ENCODE measurements around the gene MANSC1.
"Not testable (repeated sequence)": the region's sequence is repeated elsewhere in the genome, so short reads cannot be mapped to it uniquely, and the experiment has no call there.

MANSC1 gene

GRCh38 chr12:12353807-12354206 is 3.8 kb upstream of the MANSC1 start:
- Histone ChIP-seq H3K27ac (ENCODE audit: low read depth, low read length) (no peak overlapping the region), H3K9ac (ENCODE audit: low read length) (no peak overlapping the region), H3K9me2 (replicated peaks; ENCODE audit: insufficient read depth, low read length) (no peaks in the 10 kb centered on the region), H3K27me3 (ENCODE audit: low read length) (no peaks in the 10 kb centered on the region), H3K4me3 (ENCODE audit: insufficient read depth, low read length, poor library complexity, severe bottlenecking) (no peak overlapping the region), H3K4me2 (ENCODE audit: low read depth, low read length, poor library complexity, severe bottlenecking) (no peak overlapping the region), H3K79me2 (ENCODE audit: insufficient read depth, low read length) (peaks cover 4% of the 10 kb centered on the region), H3K9me3 (ENCODE audit: insufficient read depth, low read length) (no peaks in the 10 kb centered on the region), H2AFZ (ENCODE audit: low read depth, low read length, severe bottlenecking) (no peak overlapping the region), H3K36me3 (ENCODE audit: low read length) (no peaks in the 10 kb centered on the region), H4K20me1 (ENCODE audit: low read depth, low read length) (no peaks in the 10 kb centered on the region), H3F3A (ENCODE audit: insufficient read depth) (peaks cover 13% of the 10 kb centered on the region)
- TF ChIP-seq, protein P1, sequence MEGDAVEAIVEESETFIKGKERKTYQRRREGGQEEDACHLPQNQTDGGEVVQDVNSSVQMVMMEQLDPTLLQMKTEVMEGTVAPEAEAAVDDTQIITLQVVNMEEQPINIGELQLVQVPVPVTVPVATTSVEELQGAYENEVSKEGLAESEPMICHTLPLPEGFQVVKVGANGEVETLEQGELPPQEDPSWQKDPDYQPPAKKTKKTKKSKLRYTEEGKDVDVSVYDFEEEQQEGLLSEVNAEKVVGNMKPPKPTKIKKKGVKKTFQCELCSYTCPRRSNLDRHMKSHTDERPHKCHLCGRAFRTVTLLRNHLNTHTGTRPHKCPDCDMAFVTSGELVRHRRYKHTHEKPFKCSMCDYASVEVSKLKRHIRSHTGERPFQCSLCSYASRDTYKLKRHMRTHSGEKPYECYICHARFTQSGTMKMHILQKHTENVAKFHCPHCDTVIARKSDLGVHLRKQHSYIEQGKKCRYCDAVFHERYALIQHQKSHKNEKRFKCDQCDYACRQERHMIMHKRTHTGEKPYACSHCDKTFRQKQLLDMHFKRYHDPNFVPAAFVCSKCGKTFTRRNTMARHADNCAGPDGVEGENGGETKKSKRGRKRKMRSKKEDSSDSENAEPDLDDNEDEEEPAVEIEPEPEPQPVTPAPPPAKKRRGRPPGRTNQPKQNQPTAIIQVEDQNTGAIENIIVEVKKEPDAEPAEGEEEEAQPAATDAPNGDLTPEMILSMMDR (IDR thresholded peaks at IDR 0.05; ENCODE audit: insufficient read depth, low read length, poor library complexity, severe bottlenecking): no peak
- TF ChIP-seq EZH2phosphoT487 (conservative IDR thresholded peaks at IDR 0.05; ENCODE audit: low read length): no peak

DNA sequence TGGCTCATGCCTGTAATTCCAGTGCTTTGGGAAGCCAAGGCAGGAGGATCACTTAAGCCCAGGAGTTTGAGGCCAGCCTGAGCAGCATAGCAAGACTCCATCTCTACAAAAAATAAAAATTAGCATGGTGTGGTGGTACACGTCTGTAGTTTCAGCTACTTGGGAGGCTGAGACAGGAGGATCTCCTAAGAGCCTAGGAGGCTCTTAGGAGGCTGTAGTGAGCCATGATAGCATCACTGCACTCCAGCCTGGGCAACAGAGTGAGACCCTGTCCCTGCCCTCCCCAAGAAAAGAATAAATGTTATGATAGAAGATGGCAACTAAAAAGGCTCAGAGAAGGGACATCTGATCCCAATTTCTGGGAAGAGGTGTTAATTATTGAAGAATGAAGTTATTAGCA is 3.2 kb upstream of the MANSC1 start:
- H3K9ac ChIP-seq (ENCODE audit: low read length): no peak overlapping the region
- H3K27ac ChIP-seq (ENCODE audit: low read depth, low read length): no peak overlapping the region
- peaks cover 12% of the 10 kb centered on the region for H3F3A ChIP-seq (ENCODE audit: insufficient read depth)
- H2AFZ ChIP-seq (ENCODE audit: low read depth, low read length, severe bottlenecking): no peak overlapping the region
- H3K9me2 ChIP-seq (replicated peaks; ENCODE audit: insufficient read depth, low read length): no peaks in the 10 kb centered on the region
- H3K27me3 ChIP-seq (ENCODE audit: low read length): no peaks in the 10 kb centered on the region
- no peaks in the 10 kb centered on the region; the same call in 1 of the 2 replicates for H3K79me2 ChIP-seq (ENCODE audit: insufficient read depth, low read length)
- H3K4me3 ChIP-seq (ENCODE audit: insufficient read depth, low read length, poor library complexity, severe bottlenecking): no peak overlapping the region
- no peak for TF ChIP-seq EZH2phosphoT487 (conservative IDR thresholded peaks at IDR 0.05; ENCODE audit: low read length)
- TF ChIP-seq, protein P1 (IDR thresholded peaks at IDR 0.05; ENCODE audit: insufficient read depth, low read length, poor library complexity, severe bottlenecking): no peak
- no peak overlapping the region for H3K4me2 ChIP-seq (ENCODE audit: low read depth, low read length, poor library complexity, severe bottlenecking)
- no peaks in the 10 kb centered on the region for H4K20me1 ChIP-seq (ENCODE audit: low read depth, low read length)
- no peaks in the 10 kb centered on the region for H3K36me3 ChIP-seq (ENCODE audit: low read length)
- no peaks in the 10 kb centered on the region for H3K9me3 ChIP-seq (ENCODE audit: insufficient read depth, low read length)

DNA sequence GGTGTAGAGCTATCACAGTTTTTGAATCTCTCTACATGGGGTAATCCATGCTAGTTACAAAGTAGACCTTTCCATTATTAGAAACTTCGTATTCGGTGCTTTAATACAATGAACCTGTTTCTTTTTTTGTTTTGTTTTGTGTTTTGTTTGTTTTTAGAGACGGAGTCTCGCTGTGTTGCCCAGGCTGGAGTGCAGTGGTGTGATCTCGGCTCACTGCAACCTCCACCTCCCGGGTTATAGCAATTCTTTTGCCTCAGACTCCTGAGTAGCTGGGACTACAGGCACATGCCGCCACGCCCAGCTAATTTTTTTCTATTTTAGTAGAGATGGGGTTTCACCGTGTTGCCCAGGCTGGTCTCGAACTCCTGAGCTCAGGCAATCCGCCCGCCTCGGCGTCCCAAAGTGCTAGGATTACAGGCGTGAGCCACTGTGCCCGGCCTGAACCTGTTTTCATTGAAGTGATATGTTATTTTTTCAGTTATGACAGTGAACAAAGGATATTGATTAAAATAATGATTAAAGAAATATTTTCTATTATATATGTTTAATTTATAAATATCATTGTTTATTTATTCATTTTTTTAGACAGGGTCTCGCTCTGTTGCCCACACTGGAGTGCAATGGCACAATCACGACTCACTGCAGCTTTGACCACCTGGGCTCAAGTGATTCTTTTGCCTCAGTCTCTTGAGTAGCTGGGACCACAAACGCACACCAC is 1.6 kb upstream of the MANSC1 start:
- not testable (repeated sequence) for H3K27me3 ChIP-seq (ENCODE audit: low read length); H2AFZ ChIP-seq (ENCODE audit: low read depth, low read length, severe bottlenecking); H3F3A ChIP-seq (ENCODE audit: insufficient read depth); H3K27ac ChIP-seq (ENCODE audit: low read depth, low read length); H3K79me2 ChIP-seq (ENCODE audit: insufficient read depth, low read length); H3K9me3 ChIP-seq (ENCODE audit: insufficient read depth, low read length); H4K20me1 ChIP-seq (ENCODE audit: low read depth, low read length); H3K36me3 ChIP-seq (ENCODE audit: low read length); H3K9me2 ChIP-seq (replicated peaks; ENCODE audit: insufficient read depth, low read length); H3K9ac ChIP-seq (ENCODE audit: low read length); H3K4me3 ChIP-seq (ENCODE audit: insufficient read depth, low read length, poor library complexity, severe bottlenecking); H3K4me2 ChIP-seq (ENCODE audit: low read depth, low read length, poor library complexity, severe bottlenecking)

- Histone ChIP-seq H3K27me3 (ENCODE audit: low read length) (no peaks in the 10 kb centered on the region), H3K4me3 (ENCODE audit: insufficient read depth, low read length, poor library complexity, severe bottlenecking) (no peak overlapping the region), H3K9me2 (replicated peaks; ENCODE audit: insufficient read depth, low read length) (no peaks in the 10 kb centered on the region), H3K36me3 (ENCODE audit: low read length) (no peaks in the 10 kb centered on the region), H3F3A (ENCODE audit: insufficient read depth) (no peaks in the 10 kb centered on the region), H3K27ac (ENCODE audit: low read depth, low read length) (no peak overlapping the region), H3K9me3 (ENCODE audit: insufficient read depth, low read length) (no peaks in the 10 kb centered on the region), H2AFZ (ENCODE audit: low read depth, low read length, severe bottlenecking) (no peak overlapping the region), H4K20me1 (ENCODE audit: low read depth, low read length) (no peaks in the 10 kb centered on the region), H3K9ac (ENCODE audit: low read length) (no peak overlapping the region), H3K79me2 (ENCODE audit: insufficient read depth, low read length) (no peaks in the 10 kb centered on the region), H3K4me2 (ENCODE audit: low read depth, low read length, poor library complexity, severe bottlenecking) (no peak overlapping the region)
- TF ChIP-seq, protein P1 (IDR thresholded peaks at IDR 0.05; ENCODE audit: insufficient read depth, low read length, poor library complexity, severe bottlenecking): no peak
- no peak for TF ChIP-seq EZH2phosphoT487 (conservative IDR thresholded peaks at IDR 0.05; ENCODE audit: low read length)
These were observed 924 bp upstream of the MANSC1 start for GRCh38 chr12:12350868-12351463.
